ENCODE results near the gene TOP3B. TPM values are rescaled to one million over a fixed set of nuclear protein-coding genes. Genes with fewer than 3 reads are reported as not detected.

The TOP3B gene
- total and polyA plus RNA-seq, 9 of the 15 experiments (the other 6 are each of a cell fraction or from before 2014, with no cell fraction given) = 3.0 to 188 (median 112) TPM

DNA sequence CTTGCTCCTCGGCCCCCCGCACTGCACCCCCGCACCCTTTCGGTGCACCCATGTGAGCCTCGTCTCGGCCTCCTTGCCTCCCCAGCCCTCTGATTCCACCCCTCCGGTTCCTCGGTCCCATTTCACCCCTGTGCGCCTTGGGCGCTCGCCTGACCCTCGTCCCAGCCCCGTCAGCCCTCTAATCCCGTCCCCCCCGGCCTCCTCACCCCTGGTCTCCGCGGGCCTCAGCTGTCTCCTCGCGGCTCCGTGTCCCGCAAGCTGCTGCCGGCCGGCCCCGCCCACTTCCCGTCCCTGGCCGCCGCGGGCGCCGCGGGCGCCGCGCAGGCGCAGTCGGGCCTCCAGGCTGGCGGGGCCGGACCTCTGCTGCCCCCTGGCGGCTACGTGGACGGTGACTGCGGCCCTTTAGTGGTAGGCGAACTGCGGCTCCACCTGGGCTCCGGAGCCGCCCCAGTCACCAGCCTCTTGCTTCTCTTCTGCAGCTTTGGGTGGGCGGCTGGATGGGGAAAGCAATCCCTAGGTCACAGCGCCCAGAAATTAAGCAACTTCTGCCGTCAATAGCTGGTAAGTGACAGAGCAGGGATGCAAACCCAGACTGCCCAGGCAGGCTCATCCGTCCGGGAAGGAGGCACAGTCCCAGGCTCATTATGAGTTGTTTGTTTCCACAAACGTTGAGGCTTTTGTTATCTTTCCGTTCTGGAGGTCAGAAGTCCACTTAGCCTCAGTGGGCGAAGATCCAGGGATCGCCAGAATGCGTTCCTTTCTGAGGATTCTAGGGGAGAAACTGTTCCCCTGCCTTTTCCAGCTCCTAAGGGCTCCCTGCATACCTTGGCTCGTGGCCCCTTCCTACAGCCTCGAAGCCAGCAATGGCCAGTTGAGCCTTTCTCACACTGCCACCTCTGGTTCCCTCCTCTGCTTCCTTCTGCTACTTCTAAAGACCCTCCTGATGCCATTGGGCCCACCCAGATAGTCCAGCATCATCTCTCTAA lies 29.7 kb downstream of the TOP3B start, which contains the start of gene PPM1F (continued):
- TF ChIP-seq ZNF518B (CRISPR knock-in tag; IDR thresholded peaks at IDR 0.05) = no peak
- TF ChIP-seq E2F1 (CRISPR knock-in tag; IDR thresholded peaks at IDR 0.05) = peak; percentile 76; the same call in 1 of the 2 replicates
- no peak for TF ChIP-seq CREB3L1 (IDR thresholded peaks at IDR 0.05; ENCODE audit: borderline replicate concordance, low read depth)
- TF ChIP-seq, protein P1, sequence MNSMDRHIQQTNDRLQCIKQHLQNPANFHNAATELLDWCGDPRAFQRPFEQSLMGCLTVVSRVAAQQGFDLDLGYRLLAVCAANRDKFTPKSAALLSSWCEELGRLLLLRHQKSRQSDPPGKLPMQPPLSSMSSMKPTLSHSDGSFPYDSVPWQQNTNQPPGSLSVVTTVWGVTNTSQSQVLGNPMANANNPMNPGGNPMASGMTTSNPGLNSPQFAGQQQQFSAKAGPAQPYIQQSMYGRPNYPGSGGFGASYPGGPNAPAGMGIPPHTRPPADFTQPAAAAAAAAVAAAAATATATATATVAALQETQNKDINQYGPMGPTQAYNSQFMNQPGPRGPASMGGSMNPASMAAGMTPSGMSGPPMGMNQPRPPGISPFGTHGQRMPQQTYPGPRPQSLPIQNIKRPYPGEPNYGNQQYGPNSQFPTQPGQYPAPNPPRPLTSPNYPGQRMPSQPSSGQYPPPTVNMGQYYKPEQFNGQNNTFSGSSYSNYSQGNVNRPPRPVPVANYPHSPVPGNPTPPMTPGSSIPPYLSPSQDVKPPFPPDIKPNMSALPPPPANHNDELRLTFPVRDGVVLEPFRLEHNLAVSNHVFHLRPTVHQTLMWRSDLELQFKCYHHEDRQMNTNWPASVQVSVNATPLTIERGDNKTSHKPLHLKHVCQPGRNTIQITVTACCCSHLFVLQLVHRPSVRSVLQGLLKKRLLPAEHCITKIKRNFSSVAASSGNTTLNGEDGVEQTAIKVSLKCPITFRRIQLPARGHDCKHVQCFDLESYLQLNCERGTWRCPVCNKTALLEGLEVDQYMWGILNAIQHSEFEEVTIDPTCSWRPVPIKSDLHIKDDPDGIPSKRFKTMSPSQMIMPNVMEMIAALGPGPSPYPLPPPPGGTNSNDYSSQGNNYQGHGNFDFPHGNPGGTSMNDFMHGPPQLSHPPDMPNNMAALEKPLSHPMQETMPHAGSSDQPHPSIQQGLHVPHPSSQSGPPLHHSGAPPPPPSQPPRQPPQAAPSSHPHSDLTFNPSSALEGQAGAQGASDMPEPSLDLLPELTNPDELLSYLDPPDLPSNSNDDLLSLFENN (IDR thresholded peaks at IDR 0.05; ENCODE audit: low read depth in 2 of 2, low read length in 2 of 2) = peak; percentile 57 to 85; a peak in 3 of 4 replicates
- TF ChIP-seq HCFC1 (IDR thresholded peaks at IDR 0.05; ENCODE audit: low read depth, low read length) = peak; percentile 78
- TF ChIP-seq NEUROD1 (IDR thresholded peaks at IDR 0.05; ENCODE audit: borderline replicate concordance, low read depth, low read length, partially characterized antibody) = peak; percentile 66
- TF ChIP-seq YY1 (IDR thresholded peaks at IDR 0.05; ENCODE audit: borderline replicate concordance in 1 of 3, control insufficient read depth in 1 of 3, extremely low read depth in 1 of 3, insufficient read depth in 3 of 3, insufficient read length in 1 of 3, insufficient replicate concordance in 2 of 3, low read depth in 1 of 3, low read length in 2 of 3) = peak in 1 of 3 experiments; percentile 79
- peak; percentile 70 for TF ChIP-seq TCF7L2 (IDR thresholded peaks at IDR 0.05; ENCODE audit: low read depth, low read length)
- TF ChIP-seq GTF2F1 (IDR thresholded peaks at IDR 0.05; ENCODE audit: low read depth, low read length) = peak; percentile 93
- TF ChIP-seq, protein P2, sequence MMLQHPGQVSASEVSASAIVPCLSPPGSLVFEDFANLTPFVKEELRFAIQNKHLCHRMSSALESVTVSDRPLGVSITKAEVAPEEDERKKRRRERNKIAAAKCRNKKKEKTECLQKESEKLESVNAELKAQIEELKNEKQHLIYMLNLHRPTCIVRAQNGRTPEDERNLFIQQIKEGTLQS (IDR thresholded peaks at IDR 0.05) = no peak
- TF ChIP-seq, protein P2 (CRISPR knock-in tag; conservative IDR thresholded peaks at IDR 0.05) = peak; percentile 89
- TF ChIP-seq ZC3H11A (IDR thresholded peaks at IDR 0.05; ENCODE audit: low read depth, low read length) = peak; percentile 95
- TF ChIP-seq ZNF121 (CRISPR knock-in tag; conservative IDR thresholded peaks at IDR 0.05) = no peak
